Stimulated activated CD8-positive, alpha-beta memory T cell treated with anti-CD3 and anti-CD28 coated beads, Interleukin-7, amount 100 ng/mL, for 1 hour (primary cell): ENCODE data around the gene LHFPL3.
"Not testable (repeated sequence)": the region's sequence is repeated elsewhere in the genome, so short reads cannot be mapped to it uniquely, and the experiment has no call there.

Experiments used
- DNase-seq, 2 donors: peaks; one replicate each; pipeline ENCODE4 v3.0.0-alpha.2; 2020; ENCODE audit warnings: low read depth in 2 of 2

The LHFPL3 gene

GRCh38 chr7:104595591-104595990 lies 267.2 kb downstream of the LHFPL3 start:
- not testable (repeated sequence) for DNase-seq

GRCh38 chr7:104603957-104604356 lies 275.6 kb downstream of the LHFPL3 start:
- no peak for DNase-seq

GRCh38 chr7:104604706-104605105 lies 276.3 kb downstream of the LHFPL3 start:
- no peak for DNase-seq

GRCh38 chr7:104621321-104621720 lies 292.9 kb downstream of the LHFPL3 start:
- DNase-seq, result no peak

GRCh38 chr7:104625956-104626355 lies 297.6 kb downstream of the LHFPL3 start:
- no peak for DNase-seq

GRCh38 chr7:104627516-104627915 lies 299.1 kb downstream of the LHFPL3 start:
- no peak for DNase-seq

- DNase-seq, result no peak
These were observed 299.6 kb downstream of the LHFPL3 start for GRCh38 chr7:104628017-104628416.

GRCh38 chr7:104629408-104629807 lies 301.0 kb downstream of the LHFPL3 start:
- DNase-seq, result no peak

GRCh38 chr7:104640506-104640905 lies 312.1 kb downstream of the LHFPL3 start:
- DNase-seq, result no peak

- no peak for DNase-seq
These were observed 314.2 kb downstream of the LHFPL3 start for GRCh38 chr7:104642560-104642959.

GRCh38 chr7:104643587-104644217 lies 315.3 kb downstream of the LHFPL3 start:
- no peak for DNase-seq

GRCh38 chr7:104650991-104651640 lies 322.7 kb downstream of the LHFPL3 start:
- no peak for DNase-seq

GRCh38 chr7:104652434-104652833 lies 324.0 kb downstream of the LHFPL3 start:
- no peak for DNase-seq

GRCh38 chr7:104652865-104653264 lies 324.5 kb downstream of the LHFPL3 start:
- no peak for DNase-seq

GRCh38 chr7:104653825-104654401 lies 325.5 kb downstream of the LHFPL3 start:
- no peak for DNase-seq

- DNase-seq, result no peak
These were observed 327.2 kb downstream of the LHFPL3 start for GRCh38 chr7:104655592-104655991.

GRCh38 chr7:104656467-104656866 lies 328.1 kb downstream of the LHFPL3 start:
- DNase-seq, result no peak

- DNase-seq, result no peak
These were observed 328.7 kb downstream of the LHFPL3 start for GRCh38 chr7:104657134-104657533.

GRCh38 chr7:104661575-104661974 lies 333.2 kb downstream of the LHFPL3 start:
- no peak for DNase-seq

GRCh38 chr7:104664648-104665047 lies 336.2 kb downstream of the LHFPL3 start:
- DNase-seq, result no peak

- DNase-seq, result no peak
These were observed 349.2 kb downstream of the LHFPL3 start for GRCh38 chr7:104677587-104677986.

- DNase-seq, result no peak
These were observed 350.7 kb downstream of the LHFPL3 start for GRCh38 chr7:104679085-104679484.

- no peak for DNase-seq
These were observed 357.9 kb downstream of the LHFPL3 start for GRCh38 chr7:104686286-104686685.
